Stimulated activated CD8-positive, alpha-beta memory T cell treated with anti-CD3 and anti-CD28 coated beads, Interleukin-15, amount 100 ng/mL, for 1 hour (primary cell): ENCODE measurements around the gene ZBTB32.
A peak's percentile ranks its signal among the peaks of the same experiment; 100 is the strongest.
"Not testable (repeated sequence)": the region's sequence is repeated elsewhere in the genome, so short reads cannot be mapped to it uniquely, and the experiment has no call there.

ENCODE experiments used
- DNase-seq: peaks from one replicate; pipeline ENCODE4 v3.0.0-alpha.2; 2020; ENCODE audit warnings: low read depth

ZBTB32 gene, protein sequence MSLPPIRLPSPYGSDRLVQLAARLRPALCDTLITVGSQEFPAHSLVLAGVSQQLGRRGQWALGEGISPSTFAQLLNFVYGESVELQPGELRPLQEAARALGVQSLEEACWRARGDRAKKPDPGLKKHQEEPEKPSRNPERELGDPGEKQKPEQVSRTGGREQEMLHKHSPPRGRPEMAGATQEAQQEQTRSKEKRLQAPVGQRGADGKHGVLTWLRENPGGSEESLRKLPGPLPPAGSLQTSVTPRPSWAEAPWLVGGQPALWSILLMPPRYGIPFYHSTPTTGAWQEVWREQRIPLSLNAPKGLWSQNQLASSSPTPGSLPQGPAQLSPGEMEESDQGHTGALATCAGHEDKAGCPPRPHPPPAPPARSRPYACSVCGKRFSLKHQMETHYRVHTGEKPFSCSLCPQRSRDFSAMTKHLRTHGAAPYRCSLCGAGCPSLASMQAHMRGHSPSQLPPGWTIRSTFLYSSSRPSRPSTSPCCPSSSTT

GRCh38 chr19:35704218-35704617, at the start of gene ZBTB32:
Gene ZBTB32, plus strand, starts transcription at chr19:35704558. Its CDS starts 10,069 bp downstream, at chr19:35714627.
- no peak for DNase-seq

GRCh38 chr19:35654828-35655227, 49.5 kb upstream of the ZBTB32 start:
- DNase-seq: not testable (repeated sequence)

DNA sequence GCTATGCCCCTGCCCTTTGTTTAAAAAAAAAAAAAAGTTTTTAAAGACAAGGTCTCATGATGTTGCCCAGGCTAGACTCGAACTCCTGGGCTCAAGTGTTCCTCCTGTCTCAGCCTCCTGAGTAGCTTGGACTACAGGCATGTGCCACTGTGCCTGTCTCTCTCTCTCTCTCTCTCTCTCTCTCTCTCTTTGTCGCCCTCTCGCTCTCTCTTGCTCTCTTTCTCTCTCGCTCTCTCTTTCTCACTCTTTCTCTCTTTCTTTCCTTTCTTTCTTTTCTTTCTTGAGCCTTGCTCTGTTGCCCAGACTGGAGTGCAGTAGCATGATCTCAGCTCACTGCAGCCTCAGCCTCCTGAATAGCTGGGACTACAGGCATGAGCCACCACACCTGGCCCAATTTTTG, 48.8 kb upstream of the ZBTB32 start:
- DNase-seq: no peak

GRCh38 chr19:35656700-35657099, 47.7 kb upstream of the ZBTB32 start:
- DNase-seq: no peak

- no peak for DNase-seq
Measured at GRCh38 chr19:35657904-35658700, 46.3 kb upstream of the ZBTB32 start.

- no peak for DNase-seq
Measured at GRCh38 chr19:35661995-35662340, 42.4 kb upstream of the ZBTB32 start.

GRCh38 chr19:35663981-35664380, 40.4 kb upstream of the ZBTB32 start:
- no peak for DNase-seq

DNA sequence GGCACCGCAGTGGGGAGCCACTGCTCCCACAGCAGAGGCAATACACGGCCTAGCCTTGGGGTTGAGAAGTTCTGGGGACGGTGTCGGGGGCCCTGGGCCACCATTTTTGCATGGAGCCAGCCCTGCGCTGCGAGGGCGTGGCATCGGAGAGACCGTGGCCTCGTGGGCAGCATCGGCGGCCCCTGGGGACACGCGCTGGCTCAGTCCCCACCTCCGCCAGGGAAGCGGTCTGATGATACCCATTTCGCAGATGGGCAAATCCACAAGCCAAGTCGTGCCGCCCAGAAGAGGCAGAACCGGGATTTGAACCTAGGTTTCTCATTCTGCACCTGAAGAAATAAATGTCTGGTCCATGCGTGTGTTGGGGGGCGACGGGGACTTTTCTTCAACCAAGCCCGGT, 39.2 kb upstream of the ZBTB32 start:
- no peak for DNase-seq

- no peak for DNase-seq
Measured at GRCh38 chr19:35665604-35666003, 38.8 kb upstream of the ZBTB32 start.

GRCh38 chr19:35666251-35666913, 38.0 kb upstream of the ZBTB32 start, which contains the start of gene UPK1A:
Gene UPK1A, plus strand, starts transcription at chr19:35666517. Its CDS starts 296 bp downstream, at chr19:35666813.
- DNase-seq: no peak

DNA sequence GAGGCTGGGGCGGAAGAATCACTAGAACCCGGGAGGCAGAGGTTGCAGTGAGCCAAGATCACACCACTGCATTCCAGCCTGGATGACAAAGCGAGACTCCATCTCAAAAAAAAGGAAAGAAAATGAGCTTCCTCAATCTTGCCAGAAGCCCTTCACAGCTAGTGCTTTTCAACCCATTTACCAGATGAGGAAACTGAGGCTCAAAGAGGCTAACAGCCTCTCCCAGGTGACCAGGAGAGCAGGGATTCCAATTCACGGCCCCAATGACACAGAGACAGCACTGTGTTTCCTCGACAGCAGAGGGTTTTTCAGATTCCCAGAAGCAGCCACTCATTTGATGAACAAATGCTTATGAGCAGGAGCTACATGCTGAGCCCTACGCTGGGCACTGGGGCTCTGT, 34.8 kb upstream of the ZBTB32 start:
- DNase-seq: no peak

DNA sequence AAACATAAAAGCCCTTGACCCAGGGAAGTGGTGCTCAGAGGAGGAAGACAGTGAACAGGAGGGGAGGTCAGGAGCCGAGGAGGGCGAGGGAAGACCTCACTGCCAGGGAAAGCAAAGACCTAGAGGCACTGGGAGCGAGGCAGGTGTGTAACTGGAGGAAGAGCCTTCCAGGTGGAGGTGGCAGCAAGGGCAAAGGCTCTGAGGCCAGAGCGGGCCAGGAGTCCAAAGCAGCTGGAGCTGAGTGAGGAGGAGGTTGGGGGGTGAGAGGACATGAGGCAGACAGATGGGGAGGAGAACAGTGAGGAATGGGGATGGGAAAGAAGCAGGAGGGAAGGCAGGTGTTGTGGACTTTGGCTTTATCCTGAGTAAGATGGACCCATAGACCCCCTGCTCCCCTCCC, 34.4 kb upstream of the ZBTB32 start:
- DNase-seq: no peak

DNA sequence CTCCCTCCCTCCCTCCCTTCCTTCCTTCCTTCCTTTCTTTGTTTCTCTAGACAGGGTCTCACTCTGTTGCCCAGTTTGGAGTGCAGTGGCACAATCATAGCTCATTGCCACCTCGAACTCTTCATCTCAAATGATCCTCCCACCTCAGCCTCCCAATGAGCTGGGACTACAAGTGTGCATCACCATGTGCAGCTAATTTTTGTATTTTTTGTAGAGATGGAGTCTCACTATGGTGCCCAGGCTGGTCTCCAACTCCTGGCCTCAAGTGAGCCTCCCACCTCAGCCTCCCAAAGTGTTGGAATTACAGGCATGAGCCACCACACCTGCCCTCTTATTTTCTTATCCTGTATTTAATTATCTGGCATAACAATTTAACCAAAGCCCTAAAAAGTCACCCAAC, 33.7 kb upstream of the ZBTB32 start:
- DNase-seq: no peak

DNA sequence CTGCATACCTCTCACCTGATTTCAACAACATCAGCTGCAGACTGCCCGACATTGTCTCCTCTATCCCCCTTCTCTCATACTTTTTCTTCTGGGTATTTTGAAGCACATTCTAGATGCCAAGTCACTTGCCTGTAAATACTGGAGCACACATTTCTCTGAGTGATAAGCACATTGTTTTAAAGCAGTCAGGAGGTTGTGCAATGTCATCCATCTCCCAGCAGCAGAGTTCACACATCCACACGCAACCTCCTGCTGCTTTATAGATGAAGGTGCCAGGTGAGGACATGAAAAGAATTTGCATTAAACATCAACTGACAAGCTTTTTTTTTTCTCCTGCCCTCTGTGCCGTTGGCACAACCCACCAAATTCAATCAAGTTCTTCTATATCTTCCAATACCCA, 32.5 kb upstream of the ZBTB32 start:
- DNase-seq: no peak

DNA sequence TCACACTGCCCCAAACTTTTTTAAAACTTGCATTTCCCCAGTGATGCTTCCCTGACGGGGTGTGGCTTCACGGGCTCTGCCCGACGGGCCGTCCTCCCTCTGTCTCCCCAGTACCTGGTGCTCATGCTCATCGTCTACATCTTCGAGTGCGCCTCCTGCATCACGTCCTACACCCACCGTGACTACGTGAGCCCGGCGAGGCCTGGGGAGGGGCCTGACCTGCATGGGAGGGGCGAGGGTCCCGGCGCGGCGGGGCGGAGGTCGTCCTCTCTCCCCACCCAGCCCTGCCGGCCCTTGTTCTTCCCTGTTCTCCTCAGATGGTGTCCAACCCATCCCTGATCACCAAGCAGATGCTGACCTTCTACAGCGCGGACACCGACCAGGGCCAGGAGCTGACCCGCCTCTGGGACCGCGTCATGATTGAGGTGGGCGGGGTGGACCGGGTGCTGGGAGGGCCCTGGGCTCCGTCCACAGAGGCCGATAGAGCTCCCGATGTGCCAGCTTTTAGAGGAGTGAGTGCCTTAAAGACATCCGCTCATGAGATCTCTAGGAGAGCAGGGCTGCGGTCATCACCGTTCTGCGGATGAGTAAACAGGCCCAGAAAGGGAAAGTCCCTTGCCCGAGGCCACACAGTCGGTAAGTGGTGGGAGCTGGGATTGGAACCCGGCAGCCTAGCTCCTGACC, 31.1 kb upstream of the ZBTB32 start:
- no peak for DNase-seq

- no peak for DNase-seq
Measured at GRCh38 chr19:35675589-35676140, 28.7 kb upstream of the ZBTB32 start.

DNA sequence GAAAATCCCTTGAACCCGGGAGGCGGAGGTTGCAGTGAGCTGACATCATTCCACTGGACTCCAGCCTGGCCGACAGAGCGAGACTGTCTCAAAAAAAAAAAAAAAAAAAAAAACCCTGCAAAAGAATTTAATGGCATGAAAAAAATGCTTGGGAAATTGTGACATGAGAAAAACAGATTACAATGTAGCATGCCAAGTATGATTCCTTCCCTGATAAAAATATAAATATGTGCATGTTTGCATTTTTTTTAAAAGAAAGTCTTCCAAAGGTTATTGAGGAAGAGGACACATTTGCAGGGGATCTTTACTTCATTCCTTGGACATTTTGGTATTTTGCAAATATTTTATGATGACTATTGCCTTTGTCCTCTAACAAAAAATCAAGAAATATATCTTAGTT, 14.5 kb upstream of the ZBTB32 start:
- no peak for DNase-seq

DNA sequence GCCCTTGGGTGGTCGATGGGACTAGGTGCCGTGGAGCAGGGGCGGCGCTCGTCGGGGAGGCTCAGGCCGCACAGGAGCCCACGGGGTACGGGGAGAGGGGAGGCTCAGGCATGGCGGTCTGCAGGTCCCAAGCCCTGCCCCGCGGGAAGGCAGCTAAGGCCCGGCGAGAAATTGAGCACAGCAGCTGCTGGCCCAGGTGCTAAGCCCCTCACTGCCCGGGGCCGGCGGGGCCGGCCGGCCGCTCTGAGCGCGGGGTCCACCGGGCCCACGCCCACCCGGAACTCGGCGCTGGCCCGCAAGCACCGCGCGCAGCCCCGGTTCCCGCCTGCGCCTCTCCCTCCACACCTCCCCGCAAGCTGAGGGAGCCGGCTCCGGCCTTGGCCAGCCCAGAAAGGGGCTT, 13.3 kb upstream of the ZBTB32 start:
- DNase-seq: not testable (repeated sequence)

- no peak for DNase-seq
Measured at GRCh38 chr19:35692010-35692409, 12.3 kb upstream of the ZBTB32 start.

GRCh38 chr19:35693422-35693821, 10.9 kb upstream of the ZBTB32 start:
- DNase-seq: no peak

GRCh38 chr19:35693835-35694599, 10.3 kb upstream of the ZBTB32 start:
- DNase-seq: peak; percentile 88
